Calu3 (cell line): ENCODE data around the gene RAB27B. TPM values are rescaled to one million over a fixed set of nuclear protein-coding genes. Genes with fewer than 3 reads are reported as not detected.
A peak's percentile ranks its signal among the peaks of the same experiment; 100 is the strongest.

Source experiments
- BruUV-seq: library from RNA; stranded (reverse); fragments of 400-500 nt; replicated peaks from 2 replicates; lab custom pipeline; 2021; lab: Mats Ljungman, UMichigan
- CTCF ChIA-PET: fragments of 300-600 bp; sonication (Branson Sonifier 250); formaldehyde crosslinking; loops from one replicate; lab custom pipeline; 2022; ENCODE audit warnings: antibody characterized with exemption; lab: Charles Lee
- DNase-seq: peaks from one replicate; pipeline ENCODE4 v3.0.0; 2022
- H3K27ac Mint-ChIP-seq: one replicate; pipeline ENCODE4 v1.8.0; 2022; ENCODE audit warnings: mixed read lengths; ENCODE audit not compliant: unreplicated experiment
- H3K27me3 Mint-ChIP-seq: one replicate; pipeline ENCODE4 v1.8.0; 2022; ENCODE audit warnings: mixed read lengths; ENCODE audit not compliant: unreplicated experiment
- H3K36me3 Mint-ChIP-seq: one replicate; pipeline ENCODE4 v1.8.0; 2022; ENCODE audit warnings: mild to moderate bottlenecking, moderate library complexity, mixed read lengths; ENCODE audit not compliant: insufficient read depth, unreplicated experiment
- H3K4me1 Mint-ChIP-seq: one replicate; pipeline ENCODE4 v1.8.0; 2022; ENCODE audit warnings: mild to moderate bottlenecking, low read depth, mixed read lengths; ENCODE audit not compliant: unreplicated experiment
- H3K4me3 Mint-ChIP-seq: one replicate; pipeline ENCODE4 v1.8.0; 2022; ENCODE audit warnings: mild to moderate bottlenecking, low read depth, moderate library complexity, mixed read lengths; ENCODE audit not compliant: unreplicated experiment
- H3K9me3 Mint-ChIP-seq: one replicate; pipeline ENCODE4 v1.8.0; 2022; ENCODE audit warnings: low read depth, mixed read lengths; ENCODE audit not compliant: unreplicated experiment
- intact Hi-C: fragments of 100-400 bp; cut with micrococcal nuclease; formaldehyde crosslinking; loops from one replicate; pipeline ENCODE4 v1.10.0; 2022; ENCODE audit not compliant: unreplicated experiment
- total RNA-seq: library from RNA; stranded (reverse); gene quantifications from 2 replicates; pipeline ENCODE4 v1.2.3, GENCODE V29; 2022
- TF ChIP-seq, protein P1 (sequence below): fragments of 200-600 bp; IDR thresholded peaks from one replicate; pipeline ENCODE4 v1.8.0; 2022; ENCODE audit warnings: antibody characterized with exemption; ENCODE audit not compliant: unreplicated experiment

The RAB27B gene
- total RNA-seq, 1 experiment from 2014 or later = 38.3 TPM

DNA sequence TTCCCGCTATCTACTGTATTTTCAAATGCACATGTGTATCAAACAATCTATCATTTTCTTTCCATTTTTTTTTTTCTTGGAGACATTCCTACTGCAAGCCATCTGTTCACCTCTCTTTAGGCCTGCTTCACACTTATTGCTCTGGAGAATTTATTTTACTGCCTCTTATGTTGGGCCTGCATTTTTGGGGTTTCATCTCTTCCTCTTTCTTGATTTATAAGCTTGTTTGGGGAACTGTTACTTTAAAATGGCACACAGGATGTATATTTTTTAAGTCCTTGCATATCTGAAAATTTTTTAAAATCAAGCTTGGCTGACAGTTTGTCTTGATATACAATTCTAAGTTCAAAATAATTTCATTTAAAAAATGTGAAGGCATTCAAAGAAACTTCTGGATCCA, 3.5 kb upstream of the RAB27B start:
- Mint-ChIP-seq H3K27me3 (no peaks in the 10 kb centered on the region), H3K4me3 (no peak overlapping the region), H3K36me3 (peaks cover 26% of the 10 kb centered on the region), H3K27ac (no peak overlapping the region), H3K4me1 (peaks cover 51% of the 10 kb centered on the region), H3K9me3 (no peaks in the 10 kb centered on the region)
- CTCF ChIA-PET = no interaction called here
- no peak for DNase-seq
- BruUV-seq = no TSS peak
- intact Hi-C loops = no loop called here
- TF ChIP-seq, protein P1, sequence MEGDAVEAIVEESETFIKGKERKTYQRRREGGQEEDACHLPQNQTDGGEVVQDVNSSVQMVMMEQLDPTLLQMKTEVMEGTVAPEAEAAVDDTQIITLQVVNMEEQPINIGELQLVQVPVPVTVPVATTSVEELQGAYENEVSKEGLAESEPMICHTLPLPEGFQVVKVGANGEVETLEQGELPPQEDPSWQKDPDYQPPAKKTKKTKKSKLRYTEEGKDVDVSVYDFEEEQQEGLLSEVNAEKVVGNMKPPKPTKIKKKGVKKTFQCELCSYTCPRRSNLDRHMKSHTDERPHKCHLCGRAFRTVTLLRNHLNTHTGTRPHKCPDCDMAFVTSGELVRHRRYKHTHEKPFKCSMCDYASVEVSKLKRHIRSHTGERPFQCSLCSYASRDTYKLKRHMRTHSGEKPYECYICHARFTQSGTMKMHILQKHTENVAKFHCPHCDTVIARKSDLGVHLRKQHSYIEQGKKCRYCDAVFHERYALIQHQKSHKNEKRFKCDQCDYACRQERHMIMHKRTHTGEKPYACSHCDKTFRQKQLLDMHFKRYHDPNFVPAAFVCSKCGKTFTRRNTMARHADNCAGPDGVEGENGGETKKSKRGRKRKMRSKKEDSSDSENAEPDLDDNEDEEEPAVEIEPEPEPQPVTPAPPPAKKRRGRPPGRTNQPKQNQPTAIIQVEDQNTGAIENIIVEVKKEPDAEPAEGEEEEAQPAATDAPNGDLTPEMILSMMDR = no peak

DNA sequence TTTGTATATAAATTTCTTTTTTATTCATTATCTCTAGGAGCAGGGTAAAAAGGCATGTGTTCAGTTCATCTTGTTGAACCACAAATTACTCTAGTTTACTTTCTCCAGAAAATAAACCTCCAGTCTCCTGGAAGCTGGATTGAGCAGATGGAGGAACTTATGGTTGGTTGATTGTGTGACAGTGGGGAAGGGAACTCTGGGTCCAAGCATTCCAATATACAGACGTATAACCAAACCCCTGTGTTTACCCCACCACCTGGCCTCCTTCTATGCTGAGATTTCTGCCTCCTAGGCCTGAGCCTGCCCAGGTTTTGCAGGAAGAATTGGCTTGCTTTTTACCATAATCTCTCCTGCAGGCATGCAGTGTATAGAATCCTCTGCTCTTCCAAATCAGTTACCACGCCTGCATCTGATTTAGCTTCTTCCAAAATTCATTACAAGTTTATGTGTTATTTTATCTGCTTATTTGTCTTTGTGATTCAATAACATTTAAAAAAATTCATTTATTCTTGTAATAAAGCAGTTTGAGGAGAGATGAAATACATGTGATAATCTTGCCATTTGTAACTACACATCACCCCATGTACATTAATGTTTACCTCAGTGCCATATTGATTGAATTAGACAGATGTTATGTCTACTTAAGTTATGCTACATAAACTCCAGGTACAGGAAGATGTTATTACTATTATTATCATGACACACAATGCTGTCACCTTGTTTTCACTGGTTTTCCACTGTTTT, 2.5 kb upstream of the RAB27B start:
- Mint-ChIP-seq H3K36me3 (peaks cover 31% of the 10 kb centered on the region), H3K4me3 (no peak overlapping the region), H3K27ac (no peak overlapping the region), H3K27me3 (no peaks in the 10 kb centered on the region), H3K4me1 (peaks cover 53% of the 10 kb centered on the region), H3K9me3 (no peaks in the 10 kb centered on the region)
- no TSS peak for BruUV-seq
- DNase-seq = no peak
- intact Hi-C loops = no loop called here
- CTCF ChIA-PET = interaction anchor here (0.5 kb wide), 1 partner anchor 109 kb away, joined by 3 read pairs; no protein-coding TSS in a partner anchor
- TF ChIP-seq, protein P1 = no peak

DNA sequence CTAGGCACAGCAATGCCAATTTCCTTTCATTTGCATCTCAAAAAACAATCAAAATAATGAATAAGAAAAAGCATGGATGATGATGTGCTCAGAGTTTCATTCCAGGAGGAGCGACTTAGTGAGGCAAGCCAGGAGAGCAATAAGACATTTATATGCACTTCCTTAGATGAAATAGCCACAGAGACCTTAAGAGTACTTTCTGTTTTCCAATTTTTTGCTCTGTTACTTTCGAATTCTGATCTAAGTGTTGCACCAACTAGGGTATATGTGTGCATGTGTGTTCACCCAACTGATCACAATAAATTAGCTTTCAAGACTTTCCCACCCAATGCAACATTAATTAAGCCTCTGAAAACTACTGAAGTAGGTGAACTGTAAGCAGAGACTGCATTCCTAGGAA, 709 bp downstream of the RAB27B start:
- Mint-ChIP-seq H3K4me1 (peaks cover 67% of the 10 kb centered on the region), H3K9me3 (peaks cover 8% of the 10 kb centered on the region), H3K36me3 (peaks cover 44% of the 10 kb centered on the region), H3K27me3 (no peaks in the 10 kb centered on the region), H3K4me3 (peak overlapping the region; percentile 95), H3K27ac (peak overlapping the region; percentile 84)
- TSS peak; percentile 46 for BruUV-seq
- CTCF ChIA-PET = interaction anchor here (0.6 to 2.3 kb wide), 5 partner anchors 11 to 131 kb away, joined by 3 to 8 read pairs (median 4); no protein-coding TSS in a partner anchor
- TF ChIP-seq, protein P1 = no peak
- intact Hi-C loops = loop anchor here (2.0 kb wide), 1 partner anchor 62 kb away; no protein-coding TSS in a partner anchor
- DNase-seq = no peak

DNA sequence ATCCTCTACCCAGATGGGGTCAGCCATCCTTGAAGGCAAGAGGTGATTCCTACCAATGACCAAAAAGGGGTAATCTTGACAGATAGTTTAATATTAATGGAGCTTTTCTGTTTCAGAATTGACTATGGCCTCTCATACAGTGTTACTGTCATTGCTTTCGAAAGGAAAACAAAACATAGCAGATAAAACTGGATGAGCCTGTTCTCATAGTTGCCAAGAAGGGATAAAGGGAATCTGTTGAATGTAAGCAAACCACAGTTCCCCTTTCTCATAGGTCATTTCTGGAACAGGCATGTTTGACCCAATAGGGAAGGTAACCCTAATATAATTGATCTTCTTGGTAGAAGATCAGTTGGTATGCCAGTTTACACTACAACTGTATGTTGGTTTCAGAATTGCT, 1.6 kb downstream of the RAB27B start:
- TF ChIP-seq, protein P1 = no peak
- peaks cover 66% of the 10 kb centered on the region for H3K4me1 Mint-ChIP-seq
- peaks cover 8% of the 10 kb centered on the region for H3K9me3 Mint-ChIP-seq
- peak overlapping the region; percentile 84 for H3K27ac Mint-ChIP-seq
- no TSS peak for BruUV-seq
- H3K27me3 Mint-ChIP-seq = no peaks in the 10 kb centered on the region
- H3K36me3 Mint-ChIP-seq = peaks cover 44% of the 10 kb centered on the region
- intact Hi-C loops = loop anchor here (2.0 to 5.0 kb wide), 5 partner anchors 29 to 148 kb away; no protein-coding TSS in a partner anchor
- H3K4me3 Mint-ChIP-seq = peak overlapping the region; percentile 95
- CTCF ChIA-PET = interaction anchor here (1.0 to 2.3 kb wide), 5 partner anchors 12 to 44 kb away, joined by 3 to 8 read pairs (median 5); no protein-coding TSS in a partner anchor
- DNase-seq = no peak
